GM10266 (cell line): ENCODE data around the gene SLC46A1.
"Not testable (repeated sequence)": the region's sequence is repeated elsewhere in the genome, so short reads cannot be mapped to it uniquely, and the experiment has no call there.

ENCODE experiments used
- DNase-seq: peaks from one replicate; pipeline ENCODE4 v3.0.0; 2012; ENCODE audit errors: extremely low spot score
- TF ChIP-seq, protein P1 (sequence below): IDR thresholded peaks from 2 replicates; pipeline ENCODE4 v1.5.1; 2012; ENCODE audit warnings: mild to moderate bottlenecking, low read depth; ENCODE audit not compliant: control insufficient read depth, insufficient read depth; ENCODE audit errors: missing control alignments

SLC46A1 gene

DNA sequence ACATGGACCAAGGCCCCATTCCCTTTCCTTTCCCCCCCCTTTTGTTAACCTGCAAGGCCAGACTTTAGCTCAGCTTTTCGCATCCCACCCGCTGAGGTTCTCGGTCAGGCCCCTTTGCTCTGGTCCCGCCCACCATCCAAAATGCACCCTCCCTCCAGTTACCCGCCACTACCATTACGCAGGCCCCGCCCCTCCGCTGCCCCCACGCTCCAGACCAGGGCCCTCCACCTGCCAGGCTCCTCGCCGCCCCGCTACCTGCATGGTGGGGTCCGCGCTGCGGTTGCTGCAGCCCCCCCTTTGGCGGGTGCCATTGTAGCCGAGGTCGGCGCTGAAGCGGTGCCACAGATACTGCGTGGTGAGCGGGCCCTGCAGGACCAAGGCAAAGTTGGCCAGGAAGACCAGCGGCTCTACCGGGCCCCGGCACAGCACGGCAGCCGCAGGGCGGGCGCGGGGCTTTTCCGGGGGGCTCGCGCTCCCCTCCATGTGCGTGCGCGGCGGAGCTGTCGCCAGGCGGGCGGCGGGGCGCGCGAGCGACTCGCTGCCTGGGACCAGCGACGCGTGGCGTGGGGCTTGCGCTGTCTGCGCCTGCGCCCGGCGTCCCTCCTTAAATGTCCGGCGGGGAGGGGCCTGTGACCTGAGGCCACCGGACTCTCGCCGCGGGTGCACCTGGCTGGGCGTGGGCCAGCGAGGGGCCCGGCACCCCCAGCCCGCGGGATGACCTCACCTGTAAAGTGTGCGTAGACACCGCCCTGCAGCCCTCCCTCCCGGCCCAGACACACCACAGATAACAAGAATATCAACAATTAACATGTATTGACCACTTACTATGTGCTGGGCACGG is at the start of gene SLC46A1:
SLC46A1 (minus strand) TSS at position 581 of the 841 bp plus-strand sequence; CDS start at position 483, 98 bp downstream.
- DNase-seq = peak; percentile 89
- TF ChIP-seq, protein P1, sequence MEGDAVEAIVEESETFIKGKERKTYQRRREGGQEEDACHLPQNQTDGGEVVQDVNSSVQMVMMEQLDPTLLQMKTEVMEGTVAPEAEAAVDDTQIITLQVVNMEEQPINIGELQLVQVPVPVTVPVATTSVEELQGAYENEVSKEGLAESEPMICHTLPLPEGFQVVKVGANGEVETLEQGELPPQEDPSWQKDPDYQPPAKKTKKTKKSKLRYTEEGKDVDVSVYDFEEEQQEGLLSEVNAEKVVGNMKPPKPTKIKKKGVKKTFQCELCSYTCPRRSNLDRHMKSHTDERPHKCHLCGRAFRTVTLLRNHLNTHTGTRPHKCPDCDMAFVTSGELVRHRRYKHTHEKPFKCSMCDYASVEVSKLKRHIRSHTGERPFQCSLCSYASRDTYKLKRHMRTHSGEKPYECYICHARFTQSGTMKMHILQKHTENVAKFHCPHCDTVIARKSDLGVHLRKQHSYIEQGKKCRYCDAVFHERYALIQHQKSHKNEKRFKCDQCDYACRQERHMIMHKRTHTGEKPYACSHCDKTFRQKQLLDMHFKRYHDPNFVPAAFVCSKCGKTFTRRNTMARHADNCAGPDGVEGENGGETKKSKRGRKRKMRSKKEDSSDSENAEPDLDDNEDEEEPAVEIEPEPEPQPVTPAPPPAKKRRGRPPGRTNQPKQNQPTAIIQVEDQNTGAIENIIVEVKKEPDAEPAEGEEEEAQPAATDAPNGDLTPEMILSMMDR = no peak

DNA sequence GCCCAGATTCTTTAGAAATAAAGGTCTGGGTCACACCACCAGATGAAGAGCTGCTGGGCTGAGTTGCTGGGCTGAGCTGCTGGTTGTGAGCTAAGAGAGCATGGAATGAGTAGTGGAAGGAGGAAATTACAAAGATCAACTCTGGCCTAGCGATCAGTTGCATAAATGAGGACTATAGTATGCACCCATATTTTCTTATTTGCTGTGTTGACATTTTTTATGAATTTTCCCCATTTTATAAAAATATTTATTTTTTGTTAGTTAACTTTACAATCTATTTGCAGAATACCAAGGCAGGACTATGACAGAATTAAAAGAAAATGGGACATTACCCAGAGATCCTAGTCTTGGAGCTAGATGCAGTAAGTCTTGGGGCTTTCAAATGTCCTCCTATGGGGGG is 43.8 kb upstream of the SLC46A1 start:
- DNase-seq = no peak
- TF ChIP-seq, protein P1 = no peak

DNA sequence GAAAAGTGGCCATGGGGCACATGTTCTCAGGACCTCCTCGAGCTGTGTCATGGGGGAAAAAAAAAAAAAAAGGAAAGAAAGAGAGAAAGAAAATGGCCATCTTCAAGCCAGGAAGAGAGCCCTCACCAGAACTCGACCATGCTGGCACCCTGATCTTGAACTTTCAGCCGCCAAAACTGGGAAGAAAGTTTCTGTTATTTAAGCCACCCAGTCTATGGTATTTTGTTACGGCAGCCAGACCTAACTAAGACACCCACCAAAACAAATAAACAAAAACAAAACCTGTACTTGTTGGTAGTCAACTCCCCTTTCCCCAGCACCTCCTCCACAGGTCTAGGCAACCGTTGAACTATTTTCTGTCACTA is 41.4 kb upstream of the SLC46A1 start:
- no peak for DNase-seq
- TF ChIP-seq, protein P1 = no peak

DNA sequence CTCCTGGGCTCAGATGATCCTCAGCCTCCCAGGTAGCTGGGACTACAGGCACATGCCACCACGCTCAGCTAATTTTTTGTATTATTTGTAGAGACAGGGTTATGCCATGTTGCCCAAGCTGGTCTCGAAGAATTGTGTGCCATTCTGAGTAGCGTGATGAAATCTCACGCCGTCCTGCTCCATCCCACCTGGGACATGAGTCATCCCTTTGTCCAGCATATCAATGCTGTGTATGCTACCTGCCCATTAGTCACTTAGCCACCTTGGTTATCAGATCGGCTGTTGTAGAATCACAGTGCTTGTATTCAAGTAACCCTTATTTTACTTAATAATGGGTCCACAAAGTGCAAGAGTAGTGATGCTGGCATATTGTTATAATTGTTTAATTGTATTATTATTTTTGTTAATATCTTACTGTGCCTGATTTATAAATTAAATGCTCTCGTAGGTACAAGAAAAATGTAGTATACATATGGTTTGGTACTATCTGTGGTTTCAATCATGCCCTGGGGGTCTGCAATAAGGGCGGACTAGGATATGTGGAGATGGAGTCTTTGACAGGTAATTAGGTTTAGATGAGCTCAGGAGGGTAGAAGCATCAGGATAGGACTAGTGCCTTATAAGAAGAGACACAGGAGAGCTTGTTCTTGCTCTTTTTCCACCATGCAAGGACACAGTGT is 40.8 kb upstream of the SLC46A1 start:
- no peak for DNase-seq

DNA sequence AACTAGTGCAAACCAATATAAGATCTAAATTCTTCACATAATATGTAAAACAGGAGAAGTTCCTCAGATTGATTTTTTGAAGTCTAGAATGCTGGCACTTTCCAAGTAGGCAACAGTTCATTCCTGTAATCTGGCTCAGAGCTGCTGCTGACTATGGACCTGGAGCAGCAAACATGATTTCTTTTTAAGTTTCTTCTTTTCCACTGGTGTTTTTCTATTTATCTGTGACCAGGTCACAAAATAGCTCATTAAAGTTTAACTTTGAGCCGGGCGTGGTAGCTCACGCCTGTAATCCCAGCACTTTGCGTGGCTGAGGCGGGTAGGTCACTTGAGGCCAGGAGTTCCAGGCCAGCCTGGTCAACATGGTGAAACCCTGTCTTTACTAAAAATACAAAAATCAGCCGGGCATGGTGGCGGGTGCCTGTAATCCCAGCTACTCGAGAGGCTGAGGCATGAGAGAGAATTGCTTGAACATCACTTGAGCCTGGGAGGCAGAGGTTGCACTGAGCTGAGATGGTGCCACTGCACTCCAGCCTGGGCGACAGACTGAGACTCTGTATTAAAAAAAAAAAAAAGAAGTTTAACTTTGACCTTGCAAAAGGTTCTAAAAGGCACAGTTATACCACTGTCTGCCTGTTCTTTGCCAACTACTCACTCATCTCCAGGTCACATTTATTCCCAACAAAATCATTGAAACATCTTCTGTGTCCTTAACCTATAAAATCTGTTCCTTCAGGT is 38.1 kb upstream of the SLC46A1 start:
- TF ChIP-seq, protein P1 = no peak
- DNase-seq = no peak

More for the DNA sequence above, 40.8 kb upstream of the SLC46A1 start:
- TF ChIP-seq, protein P1 = no peak

DNA sequence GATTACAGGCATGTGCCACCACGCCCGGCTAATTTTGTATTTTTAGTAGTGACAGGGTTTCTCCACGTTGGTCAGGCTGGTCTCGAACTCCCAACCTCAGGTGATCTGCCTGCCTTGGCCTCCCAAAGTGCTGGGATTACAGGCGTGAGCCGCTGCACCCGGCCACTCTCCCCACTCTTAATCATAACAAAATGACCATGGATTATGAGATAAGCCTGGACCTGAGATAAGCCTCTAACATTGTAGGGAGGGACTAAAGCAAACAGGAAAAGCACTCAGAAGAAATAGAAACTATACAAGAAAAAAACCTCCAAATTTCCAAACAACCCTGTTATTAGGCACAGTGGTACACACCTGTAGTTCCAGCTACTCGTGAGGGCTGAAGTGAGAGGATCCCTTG is 28.3 kb upstream of the SLC46A1 start:
- DNase-seq = not testable (repeated sequence)

DNA sequence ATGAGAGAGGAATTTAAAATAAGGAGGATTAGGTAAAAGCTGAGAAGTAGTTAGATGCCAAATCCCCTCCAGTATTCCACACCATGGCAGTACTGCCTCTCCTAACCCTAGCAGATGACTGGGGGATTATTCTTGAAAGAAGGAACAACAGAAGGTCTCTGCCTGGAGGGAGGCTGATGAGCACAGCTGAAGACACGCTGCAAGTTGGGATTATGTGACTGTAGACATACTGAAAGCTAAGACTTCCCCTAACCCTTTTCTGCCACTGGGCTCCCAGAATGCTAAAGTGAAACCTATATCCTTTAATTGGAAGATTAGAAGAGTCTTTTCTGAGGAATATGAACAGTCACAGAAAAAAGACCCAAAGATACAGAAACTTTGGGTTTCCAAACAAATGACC is 27.7 kb upstream of the SLC46A1 start:
- no peak for DNase-seq
- TF ChIP-seq, protein P1 = no peak

DNA sequence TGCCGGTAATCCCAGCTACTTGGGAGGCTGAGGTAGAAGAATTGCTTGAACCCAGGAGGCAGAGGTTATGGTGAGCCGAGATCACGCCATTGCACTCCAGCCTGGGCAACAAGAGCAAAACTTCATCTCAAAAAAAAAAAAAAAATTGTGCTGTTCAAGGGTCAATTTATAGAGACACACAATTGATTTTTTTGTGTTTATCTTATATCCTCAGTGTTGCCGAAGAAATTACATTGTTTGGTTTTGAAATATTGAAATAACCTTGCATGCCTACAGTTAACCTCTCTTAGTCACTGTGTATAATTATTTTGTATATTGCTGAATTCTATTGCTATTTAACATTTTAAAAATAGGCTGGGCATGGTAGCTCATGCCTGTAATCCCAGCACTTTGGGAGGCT is 22.0 kb upstream of the SLC46A1 start:
- DNase-seq = not testable (repeated sequence)
